GM10266 (cell line): ENCODE measurements around the gene ASPG.

Source experiments
- DNase-seq: peaks from one replicate; pipeline ENCODE4 v3.0.0; 2012; ENCODE audit errors: extremely low spot score
- CTCF ChIP-seq: IDR thresholded peaks from 2 replicates; pipeline ENCODE4 v1.5.1; 2012; ENCODE audit warnings: mild to moderate bottlenecking, low read depth; ENCODE audit not compliant: control insufficient read depth, insufficient read depth; ENCODE audit errors: missing control alignments

The ASPG gene

GRCh38 chr14:104084251-104085002, 1.1 kb upstream of the ASPG start:
- no peak for TF ChIP-seq CTCF
- no peak for DNase-seq

- no peak for TF ChIP-seq CTCF
- DNase-seq, result no peak
These were observed 345 bp downstream of the ASPG start for GRCh38 chr14:104085889-104086201.

- no peak for DNase-seq
- no peak for TF ChIP-seq CTCF
These were observed 735 bp downstream of the ASPG start for GRCh38 chr14:104086210-104086660.

- no peak for DNase-seq
- TF ChIP-seq CTCF, result no peak
These were observed 1.4 kb downstream of the ASPG start for GRCh38 chr14:104086661-104087461.

- no peak for DNase-seq
- no peak for TF ChIP-seq CTCF
These were observed 2.0 kb downstream of the ASPG start for GRCh38 chr14:104087505-104087904.

- DNase-seq, result no peak
- no peak for TF ChIP-seq CTCF
These were observed 2.7 kb downstream of the ASPG start for GRCh38 chr14:104087981-104088850.
